HEK293T (cell line): ENCODE data around the gene L3MBTL4.

Experiments used
- ARNT ChIP-seq: fragments of 450-650 bp; IDR thresholded peaks from 2 replicates; pipeline ENCODE4 v1.6.1; 2017; ENCODE audit warnings: mild to moderate bottlenecking
- BHLHE40 ChIP-seq: fragments of 450-650 bp; IDR thresholded peaks from 2 replicates; pipeline ENCODE4 v1.6.1; 2016; ENCODE audit warnings: mild to moderate bottlenecking, moderate library complexity, borderline replicate concordance
- FOXK2 ChIP-seq: fragments of 450-650 bp; IDR thresholded peaks from 2 replicates; pipeline ENCODE4 v1.6.1; 2016; ENCODE audit warnings: mild to moderate bottlenecking
- LEF1 ChIP-seq: fragments of 450-650 bp; IDR thresholded peaks from 2 replicates; pipeline ENCODE4 v1.6.1; 2017; ENCODE audit warnings: mild to moderate bottlenecking, borderline replicate concordance

DNA sequence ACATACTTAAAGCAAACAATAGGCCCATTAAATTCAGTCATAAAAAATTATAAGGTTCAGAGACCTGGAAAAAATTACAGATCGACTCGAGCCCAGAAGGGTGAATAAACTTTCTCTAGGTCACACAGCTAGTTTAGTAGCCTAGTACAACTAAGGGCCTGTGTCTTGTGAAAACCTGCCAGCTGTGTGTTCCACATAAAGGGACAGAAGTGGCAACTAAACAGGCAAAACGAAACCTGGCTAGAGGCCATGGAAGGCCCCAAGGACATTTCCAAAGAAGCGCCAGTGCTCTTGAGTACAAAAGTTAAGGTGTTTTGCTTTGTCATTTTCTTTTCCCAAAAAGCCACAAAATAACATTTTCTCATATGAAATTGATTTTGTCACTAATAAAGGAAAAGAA is 164.9 kb downstream of the L3MBTL4 start:
- TF ChIP-seq LEF1 = no peak
- TF ChIP-seq BHLHE40 = no peak
- no peak for TF ChIP-seq FOXK2
- TF ChIP-seq ARNT = no peak
